HepG2 (cell line): Measurements from ENCODE around the gene HAUS7. TPM values are rescaled to one million over a fixed set of nuclear protein-coding genes. Genes with fewer than 3 reads are reported as not detected.
A peak's percentile ranks its signal among the peaks of the same experiment; 100 is the strongest.

ENCODE experiments used
- ATAC-seq: fragments of 200-7000 bp; cut with Tn5 transposase; 3 replicates; pipeline ENCODE4 v1.9.1; 2020; ENCODE audit warnings: mild to moderate bottlenecking, moderate library complexity
- BruUV-seq: library from RNA; stranded (reverse); fragments of 400-500 nt; replicated peaks from 2 replicates; lab custom pipeline; 2021; lab: Mats Ljungman, UMichigan
- CTCF ChIA-PET: fragments of 300-600 bp; formaldehyde crosslinking; extraction: SDS; loops from one replicate; lab custom pipeline; 2021; ENCODE audit warnings: low total read pairs, inconsistent platforms, low intra/inter-chr PET ratio; lab: Yijun Ruan, JAX
- POLR2A ChIA-PET: fragments of 350-600 bp; sonication (Branson Sonifier 250); formaldehyde crosslinking; loops from one replicate; lab custom pipeline; 2020; ENCODE audit warnings: antibody characterized with exemption, inconsistent platforms; lab: Yijun Ruan, JAX
- DNase-seq: peaks from one replicate; pipeline ENCODE4 v3.0.0-alpha.2; 2015; ENCODE audit warnings: low spot score
- FAIRE-seq: peaks from 3 replicates; lab custom pipeline; 2011; peaks lifted over from hg19 to GRCh38; lab: Jason Lieb, UNC
- H2AFZ ChIP-seq: one replicate; pipeline ENCODE4 v1.6.1; 2011; ENCODE audit warnings: low read length, inconsistent platforms
- H3K27ac ChIP-seq: fragments of 300-600 bp; 3 replicates; pipeline ENCODE4 v1.8.0; 2011; ENCODE audit warnings: mixed run types, mild to moderate bottlenecking, mixed read lengths, low read length, inconsistent platforms; ENCODE audit not compliant: insufficient read depth; ENCODE audit errors: extremely low read length
- H3K27me3 ChIP-seq, 2 experiments: fragments of 200-600 bp in 1 of 2; 2 replicates in 1 of 2; 3 replicates in 1 of 2; pipeline versions ENCODE4 v1.6.0 to v1.8.0; 2011; ENCODE audit warnings: low read length in 2 of 2, mild to moderate bottlenecking in 2 of 2, moderate library complexity in 2 of 2, inconsistent platforms in 1 of 2; ENCODE audit not compliant: insufficient read depth in 2 of 2, control insufficient read depth in 1 of 2
- H3K36me3 ChIP-seq, 2 experiments: fragments of 200-600 bp in 1 of 2; replicated peaks in 1 of 2; 2 replicates in 1 of 2; 3 replicates in 1 of 2; pipeline versions ENCODE4 v1.5.1 to v1.8.0; 2011; ENCODE audit warnings: low read length in 2 of 2, inconsistent platforms in 1 of 2; ENCODE audit not compliant: insufficient read depth in 2 of 2, control insufficient read depth in 1 of 2
- H3K4me1 ChIP-seq: 2 replicates; pipeline ENCODE4 v1.5.1; 2012; ENCODE audit warnings: low read length, inconsistent platforms; ENCODE audit not compliant: insufficient read depth
- H3K4me2 ChIP-seq: 2 replicates; pipeline ENCODE4 v1.6.0; 2011; ENCODE audit warnings: low read depth, low read length, inconsistent platforms
- H3K4me3 ChIP-seq, 3 experiments: fragments of 200-600 bp in 1 of 3; sonication (generic), shearing (Covaris generic) in 1 of 3; replicated peaks in 1 of 3; 2 replicates each; pipeline ENCODE4 v1.5.1; 2011 to 2016; ENCODE audit warnings: low read length in 3 of 3, inconsistent platforms in 2 of 3, low read depth in 2 of 3, mild to moderate bottlenecking in 2 of 3, control low read depth in 1 of 3, mixed read lengths in 1 of 3; ENCODE audit not compliant: insufficient read depth in 1 of 3
- H3K79me2 ChIP-seq: one replicate; pipeline ENCODE4 v1.6.1; 2011; ENCODE audit warnings: low read length, inconsistent platforms; ENCODE audit not compliant: insufficient read depth
- H3K9ac ChIP-seq: 2 replicates; pipeline ENCODE4 v1.6.0; 2011; ENCODE audit warnings: mild to moderate bottlenecking, low read depth, low read length, inconsistent platforms; ENCODE audit not compliant: insufficient read depth
- H3K9me3 ChIP-seq: 2 replicates; pipeline ENCODE4 v1.5.1; 2012; ENCODE audit warnings: mild to moderate bottlenecking, low read length
- H4K20me1 ChIP-seq: 2 replicates; pipeline ENCODE4 v1.6.0; 2011; ENCODE audit warnings: inconsistent platforms, mild to moderate bottlenecking, low read length, moderate library complexity; ENCODE audit not compliant: insufficient read depth
- ARID2 ChIP-seq: sonication (generic); formaldehyde crosslinking; IDR thresholded peaks from 2 replicates; pipeline ENCODE4 v1.8.1; 2022; ENCODE audit warnings: mild to moderate bottlenecking, missing genetic modification reagents, borderline replicate concordance
- KDM4B ChIP-seq: sonication (generic); formaldehyde crosslinking; IDR thresholded peaks from 2 replicates; pipeline ENCODE4 v1.4.0; 2020; ENCODE audit warnings: missing genetic modification reagents
- NCOA1 ChIP-seq: sonication (generic); formaldehyde crosslinking; IDR thresholded peaks from 2 replicates; pipeline ENCODE4 v1.9.0; 2021; ENCODE audit warnings: missing genetic modification reagents
- ONECUT2 ChIP-seq: sonication (generic); formaldehyde crosslinking; IDR thresholded peaks from 2 replicates; pipeline ENCODE4 v1.4.0; 2020; ENCODE audit warnings: missing genetic modification reagents
- RARA ChIP-seq: IDR thresholded peaks from 2 replicates; pipeline ENCODE4 v1.6.1; 2016; ENCODE audit warnings: missing genetic modification reagents, missing compliant biosample characterization
- SMAD1 ChIP-seq: sonication (generic); formaldehyde crosslinking; IDR thresholded peaks from 2 replicates; pipeline ENCODE4 v1.4.0; 2020; ENCODE audit warnings: missing genetic modification reagents, low read depth, mild to moderate bottlenecking, borderline replicate concordance
- YEATS4 ChIP-seq: sonication (generic); formaldehyde crosslinking; IDR thresholded peaks from 2 replicates; pipeline ENCODE4 v1.4.0; 2020; ENCODE audit warnings: missing genetic modification reagents, borderline replicate concordance
- ZNF17 ChIP-seq: sonication (generic); formaldehyde crosslinking; IDR thresholded peaks from 2 replicates; pipeline ENCODE4 v1.5.0; 2020; ENCODE audit warnings: mild to moderate bottlenecking, missing genetic modification reagents
- ZNF431 ChIP-seq: sonication (generic); formaldehyde crosslinking; IDR thresholded peaks from 2 replicates; pipeline ENCODE4 v1.9.0; 2022; ENCODE audit warnings: missing genetic modification reagents, low read depth, mild to moderate bottlenecking, borderline replicate concordance
- ZNF629 ChIP-seq: sonication (generic); formaldehyde crosslinking; conservative IDR thresholded peaks from 2 replicates; pipeline ENCODE4 v1.5.0; 2020; ENCODE audit warnings: missing genetic modification reagents
- ZNF781 ChIP-seq: sonication (generic); formaldehyde crosslinking; IDR thresholded peaks from 2 replicates; pipeline ENCODE4 v1.5.1; 2020; ENCODE audit warnings: borderline replicate concordance, mild to moderate bottlenecking, missing genetic modification reagents; ENCODE audit errors: not compliant biosample characterization
- WGBS: methylation state at CpG from one replicate; pipeline ENCODE4 v1.1.6; 2017; ENCODE audit warnings: low lambda C conversion rate; 5-methylcytosine and 5-hydroxymethylcytosine counted together
- in situ Hi-C: cut with HindIII; loops from 2 replicates; pipeline ENCODE4 v1.10.0; 2017; ENCODE audit warnings: low pct_unique_long_range_greater_than_20kb; ENCODE audit not compliant: extremely low pct_ligation_motif_present
- intact Hi-C: fragments of 100-400 bp; cut with micrococcal nuclease; formaldehyde crosslinking; loops from one replicate; pipeline ENCODE4 v1.10.0; 2022; ENCODE audit not compliant: unreplicated experiment
- polyA plus RNA-seq, 8 experiments: library from polyadenylated mRNA; depleted of rRNA in 3 of 8; stranded (reverse) in 7 of 8; unstranded in 1 of 8; fragments of >200 nt; fragmentation: Illumina TruSeq in 4 of 8; extraction: Trizol in 4 of 8; gene quantifications; 2 replicates each; pipeline versions ENCODE4 v1.2.1 to v1.2.3, GENCODE V29; 2011 to 2016; ENCODE audit warnings: low read depth in 4 of 8, missing spikeins in 1 of 8, mixed read lengths in 1 of 8; ENCODE audit not compliant: insufficient read depth in 1 of 8
- total RNA-seq, 5 experiments: library from RNA; depleted of rRNA; stranded (reverse); fragments of >200 nt; fragmentation: Illumina TruSeq; extraction: Trizol; gene quantifications; 2 replicates each; pipeline ENCODE4 v1.2.3, GENCODE V29; 2016; ENCODE audit warnings: low read depth in 1 of 5

HAUS7 gene
- total and polyA plus RNA-seq, 2 of the 13 experiments (the other 11 are each of a cell fraction or from before 2014, with no cell fraction given), result 10.9 to 42.4 TPM

- in situ Hi-C loops, result no loop called here
- 20% methylated on average over 1 of the region's 8 CpGs for WGBS
- no peak for FAIRE-seq
- intact Hi-C loops, result no loop called here
- H3K36me3 ChIP-seq, result no peaks in the 10 kb centered on the region
- H2AFZ ChIP-seq, result no peak overlapping the region
- H3K4me2 ChIP-seq, result no peak overlapping the region
- no peak overlapping the region for H3K9ac ChIP-seq
- H4K20me1 ChIP-seq, result no peaks in the 10 kb centered on the region
- H3K27me3 ChIP-seq, result 0 out of 5 replicates have a peak, but pooled peaks cover 0 to 5% of the 10 kb centered on the region in 2 experiments
- H3K27ac ChIP-seq, result no peak overlapping the region
- BruUV-seq, result no TSS peak
- no peak for DNase-seq
- H3K79me2 ChIP-seq, result no peaks in the 10 kb centered on the region
- POLR2A ChIA-PET, result no interaction called here
- H3K4me3 ChIP-seq, result no peak overlapping the region
- CTCF ChIA-PET, result no interaction called here
- ATAC-seq, result no peak
- TF ChIP-seq KDM4B (CRISPR knock-in tag) (no peak), NCOA1 (no peak), ZNF629 (CRISPR knock-in tag) (0 out of 2 replicates have a peak, but pooled peaks have one; percentile 14), YEATS4 (CRISPR knock-in tag) (no peak)
- TF ChIP-seq, all 625 proteins: peak for 1
- Histone ChIP-seq H3K9me3 (no peaks in the 10 kb centered on the region), H3K4me1 (no peaks in the 10 kb centered on the region)
Observed at GRCh38 chrX:153515435-153515834, 45.1 kb upstream of the HAUS7 start.

GRCh38 chrX:153514259-153514658, 43.9 kb upstream of the HAUS7 start:
- H2AFZ ChIP-seq, result no peak overlapping the region
- 50% methylated on average over 5 of the region's 9 CpGs for WGBS
- POLR2A ChIA-PET, result no interaction called here
- no peak overlapping the region for H3K9ac ChIP-seq
- intact Hi-C loops, result no loop called here
- H3K79me2 ChIP-seq, result no peaks in the 10 kb centered on the region
- CTCF ChIA-PET, result no interaction called here
- TF ChIP-seq ONECUT2 (CRISPR knock-in tag) (no peak), ZNF781 (no peak), SMAD1 (CRISPR knock-in tag) (no peak), ZNF17 (CRISPR knock-in tag) (no peak), RARA (CRISPR knock-in tag) (no peak), ARID2 (CRISPR knock-in tag) (no peak), ZNF431 (CRISPR knock-in tag) (no peak)
- TF ChIP-seq, all 625 proteins: peak for 0
- in situ Hi-C loops, result no loop called here
- Histone ChIP-seq H3K4me2 (no peak overlapping the region), H3K4me3 (no peak overlapping the region), H3K4me1 (no peaks in the 10 kb centered on the region), H3K27me3 (0 out of 5 replicates have a peak, but pooled peaks cover 0 to 5% of the 10 kb centered on the region in 2 experiments), H3K27ac (no peak overlapping the region), H3K9me3 (no peaks in the 10 kb centered on the region), H4K20me1 (no peaks in the 10 kb centered on the region), H3K36me3 (no peaks in the 10 kb centered on the region)
- no TSS peak for BruUV-seq
- DNase-seq (no peak), ATAC-seq (no peak), FAIRE-seq (no peak)
